ENCODE measurements around the gene MYO7A. TPM values are rescaled to one million over a fixed set of nuclear protein-coding genes. Genes with fewer than 3 reads are reported as not detected.

Gene MYO7A
- total and polyA plus RNA-seq, 2 of the 8 experiments (the other 6 are each of a cell fraction or from before 2014, with no cell fraction given), result 1.5 to 1.9 TPM

- Histone ChIP-seq H3K23me2 (ENCODE audit: low read depth, low read length) (peaks cover 6% of the 10 kb centered on the region; the same call in 1 of the 2 replicates), H4K5ac (ENCODE audit: insufficient read length, low read depth, low read length) (no peak overlapping the region), H2AK5ac (ENCODE audit: low read depth, low read length) (no peak overlapping the region), H3K23ac (ENCODE audit: insufficient read length) (no peak overlapping the region), H3K27ac (ENCODE audit: low read depth, low read length) (no peak overlapping the region), H4K91ac (replicated peaks; ENCODE audit: insufficient read length, low read length) (peak overlapping the region; percentile 53), H3K27me3 (replicated peaks in 1 of 4; ENCODE audit: control insufficient read depth in 3 of 4, extremely low read depth in 1 of 4, insufficient read depth in 3 of 4, low read length in 3 of 4) (peaks cover 0 to 2% (median 0%) of the 10 kb centered on the region in 4 experiments; a peak in 2 of 7 replicates), H2BK12ac (ENCODE audit: low read depth, low read length) (no peak overlapping the region), H2BK15ac (ENCODE audit: low read length) (no peak overlapping the region), H2AFZ (ENCODE audit: low read length) (no peak overlapping the region), H3K18ac (ENCODE audit: extremely low read depth, low read length) (no peak overlapping the region), H2BK20ac (ENCODE audit: low read length) (no peak overlapping the region), H4K8ac (ENCODE audit: extremely low read depth, insufficient read depth, low read length) (no peak overlapping the region), H3K4me1 (replicated peaks in 1 of 4; ENCODE audit: control insufficient read depth in 3 of 4, insufficient read depth in 4 of 4, low read length in 3 of 4) (peaks cover 4 to 15% (median 9%) of the 10 kb centered on the region in 4 experiments), H4K20me1 (replicated peaks in 1 of 2; ENCODE audit: control insufficient read depth in 1 of 2, insufficient read depth in 2 of 2, low read length in 2 of 2) (no peaks in the 10 kb centered on the region), H3K4me2 (ENCODE audit: insufficient read depth in 1 of 2, low read depth in 2 of 2, low read length in 2 of 2) (no peak overlapping the region), H3K4me3 (ENCODE audit: extremely low read depth in 1 of 4, insufficient read depth in 2 of 4, low read depth in 3 of 4, low read length in 4 of 4) (no peak overlapping the region), H3K79me1 (ENCODE audit: low read depth, low read length) (no peaks in the 10 kb centered on the region), H2BK120ac (replicated peaks; ENCODE audit: low read depth, low read length) (no peak overlapping the region), H2BK5ac (ENCODE audit: low read depth, low read length) (no peak overlapping the region), H3K79me2 (ENCODE audit: control insufficient read depth in 1 of 2, insufficient read depth in 2 of 2, low read length in 2 of 2) (no peaks in the 10 kb centered on the region), H3K36me3 (ENCODE audit: control insufficient read depth in 2 of 4, insufficient read depth in 4 of 4, low read length in 3 of 4) (no peaks in the 10 kb centered on the region), H3K4ac (replicated peaks; ENCODE audit: insufficient read length, low read depth, low read length) (no peak overlapping the region), H3K14ac (ENCODE audit: insufficient read length) (no peak overlapping the region), H3K9me3 (ENCODE audit: insufficient read depth in 2 of 2, low read depth in 1 of 2, low read length in 1 of 2) (no peaks in the 10 kb centered on the region), H3K56ac (replicated peaks; ENCODE audit: insufficient read length, low read depth, low read length) (peak overlapping the region; percentile 33), H3K9ac (replicated peaks in 1 of 4; ENCODE audit: extremely low read depth in 1 of 4, low read depth in 3 of 4, low read length in 3 of 4) (no peak overlapping the region)
- DNase-seq (ENCODE audit: low read depth in 1 of 2, low spot score in 2 of 2), result no peak
- ChIA-PET CTCF (ENCODE audit: partially characterized antibody) (interaction anchor here (0.6 to 13.9 kb wide), 14 partner anchors 11 to 499 kb away, joined by 3 to 248 read pairs (median 18); no protein-coding TSS in a partner anchor), POLR2A (ENCODE audit: partially characterized antibody) (no interaction called here)
- no peak for FAIRE-seq
- 85% methylated on average over 11 of the region's 11 CpGs; no CpG with 5 or more reads in 1 of the 2 experiments for whole genome bisulfite sequencing, 2 experiments (ENCODE audit: extremely low coverage in 1 of 2, insufficient coverage in 1 of 2, insufficient read length in 1 of 2, insufficient replicate concordance in 2 of 2, low coverage in 1 of 2, low lambda C conversion rate in 2 of 2, missing lambda C conversion rate in 1 of 2)
- TF ChIP-seq CHD2 (IDR thresholded peaks at IDR 0.05; ENCODE audit: low read length) (no peak), RBBP5 (IDR thresholded peaks at IDR 0.05; ENCODE audit: borderline replicate concordance, low read depth, low read length) (no peak), PHF8 (conservative IDR thresholded peaks at IDR 0.05; ENCODE audit: low read depth, low read length) (no peak), RXRA (IDR thresholded peaks at IDR 0.05; ENCODE audit: insufficient read depth, low read depth, low read length) (no peak), CBX8 (IDR thresholded peaks at IDR 0.05; ENCODE audit: borderline replicate concordance, low read depth, low read length) (no peak), ATF2 (IDR thresholded peaks at IDR 0.05; ENCODE audit: low read length) (no peak), E2F6 (IDR thresholded peaks at IDR 0.05) (no peak), POU5F1 (IDR thresholded peaks at IDR 0.05; ENCODE audit: low read depth, low read length) (no peak), ZNF274 (IDR thresholded peaks at IDR 0.05; ENCODE audit: borderline replicate concordance, extremely low read depth, low read length) (no peak)
Observed at GRCh38 chr11:77129069-77129841, 1.2 kb downstream of the MYO7A start.
